ENCODE data around the gene GCA. TPM values are rescaled to one million over a fixed set of nuclear protein-coding genes. Genes with fewer than 3 reads are reported as not detected.

Gene GCA
- total and polyA plus RNA-seq, 2 of the 4 experiments (the other 2 are of a cell fraction): 2.2 to 3.6 TPM

- no peak overlapping the region for H4K91ac ChIP-seq (ENCODE audit: insufficient read depth, low read depth, low read length)
- H3K56ac ChIP-seq (ENCODE audit: extremely low read depth, insufficient read depth, low read length): no peak overlapping the region
- no peak overlapping the region for H4K8ac ChIP-seq (ENCODE audit: low read depth in 2 of 2, low read length in 2 of 2)
- H2AK9ac ChIP-seq (replicated peaks; ENCODE audit: low read depth, low read length, poor library complexity): no peak overlapping the region
- dilution Hi-C loops (cut with HindIII; ENCODE audit: low sequenced_read_pairs, unreplicated experiment): no loop called here
- H2AK5ac ChIP-seq (ENCODE audit: low read depth, low read length): no peak overlapping the region
- ATAC-seq (ENCODE audit: low read depth) (no peak), DNase-seq (no peak)
- no peak overlapping the region for H3K9ac ChIP-seq (ENCODE audit: low read depth, low read length)
- H3K4me1 ChIP-seq (ENCODE audit: control insufficient read depth, insufficient read depth, low read length): no peaks in the 10 kb centered on the region
- no peak overlapping the region for H2BK15ac ChIP-seq (ENCODE audit: low read depth, low read length)
- no peak overlapping the region for H3K4ac ChIP-seq (ENCODE audit: low read depth, low read length)
- H2BK20ac ChIP-seq (ENCODE audit: low read depth, low read length): no peak overlapping the region
- TF ChIP-seq RAD21 (IDR thresholded peaks at IDR 0.05; ENCODE audit: low read length) (no peak), CEBPB (IDR thresholded peaks at IDR 0.05; ENCODE audit: low read depth, low read length) (no peak), MXI1 (IDR thresholded peaks at IDR 0.05; ENCODE audit: borderline replicate concordance, low read depth, low read length) (no peak), USF2 (IDR thresholded peaks at IDR 0.05; ENCODE audit: low read depth, low read length) (no peak), RCOR1 (IDR thresholded peaks at IDR 0.05; ENCODE audit: insufficient replicate concordance, low read length) (no peak), ELK1 (IDR thresholded peaks at IDR 0.05; ENCODE audit: borderline replicate concordance, low read depth, low read length) (no peak), NFE2L2 (IDR thresholded peaks at IDR 0.05; ENCODE audit: low read depth, low read length) (no peak), FOS (IDR thresholded peaks at IDR 0.05; ENCODE audit: low read depth, low read length) (no peak), MAZ (IDR thresholded peaks at IDR 0.05; ENCODE audit: borderline replicate concordance, low read depth, low read length) (no peak), CHD1 (IDR thresholded peaks at IDR 0.05; ENCODE audit: low read depth, low read length) (no peak), BHLHE40 (IDR thresholded peaks at IDR 0.05; ENCODE audit: low read depth, low read length) (no peak), CTCF (conservative IDR thresholded peaks at IDR 0.05; ENCODE audit: low read depth, low read length) (no peak), SMC3 (IDR thresholded peaks at IDR 0.05; ENCODE audit: low read depth, low read length) (no peak)
- no peaks in the 10 kb centered on the region for H4K20me1 ChIP-seq (ENCODE audit: insufficient read depth, low read length)
- H3K23ac ChIP-seq (ENCODE audit: low read depth, low read length): no peak overlapping the region
- no peak overlapping the region for H3K4me3 ChIP-seq (ENCODE audit: insufficient read depth, low read depth, low read length)
- no peaks in the 10 kb centered on the region for H3K36me3 ChIP-seq (ENCODE audit: control insufficient read depth, insufficient read depth, low read length)
- no peak overlapping the region for H3K18ac ChIP-seq (ENCODE audit: low read depth, low read length)
- in situ Hi-C loops (cut with MboI; ENCODE audit: low sequenced_read_pairs): no loop called here
- POLR2A ChIA-PET (ENCODE audit: unreplicated experiment): no interaction called here
- no peak overlapping the region for H4K5ac ChIP-seq (ENCODE audit: low read depth, low read length)
- intact Hi-C loops (cut with micrococcal nuclease): no loop called here
- no TSS peak for BruUV-seq (replicated peaks)
- no peak overlapping the region for H2BK120ac ChIP-seq (ENCODE audit: low read depth, low read length)
- H2AFZ ChIP-seq (replicated peaks; ENCODE audit: low read length, poor library complexity): no peak overlapping the region
- no peaks in the 10 kb centered on the region for H3K27me3 ChIP-seq (ENCODE audit: control insufficient read depth, insufficient read depth, low read length)
- H3K79me1 ChIP-seq (ENCODE audit: low read depth in 1 of 2, low read length in 2 of 2): no peaks in the 10 kb centered on the region
- no peak overlapping the region for H2BK5ac ChIP-seq (ENCODE audit: low read depth, low read length, poor library complexity, severe bottlenecking)
- no peak overlapping the region for H3K4me2 ChIP-seq (ENCODE audit: low read depth, low read length)
- H3K14ac ChIP-seq (replicated peaks; ENCODE audit: low read depth, low read length): no peak overlapping the region
- no peaks in the 10 kb centered on the region for H3K9me1 ChIP-seq (ENCODE audit: insufficient read depth, low read length)
- CTCF ChIA-PET: interaction anchor here (0.9 kb wide), 1 partner anchor 8 kb away, joined by 3 read pairs; no protein-coding TSS in a partner anchor
- no peaks in the 10 kb centered on the region for H3K9me3 ChIP-seq (ENCODE audit: control insufficient read depth, insufficient read depth, low read length)
- no peak overlapping the region for H3K27ac ChIP-seq (ENCODE audit: insufficient read depth, low read length)
- 0% methylated on average over 1 of the region's 3 CpGs; no CpG with 5 or more reads in 1 of the 2 experiments for WGBS, 2 experiments (ENCODE audit: extremely low coverage in 2 of 2, insufficient read length in 1 of 2)
Observed at GRCh38 chr2:162342321-162342720, 1.6 kb upstream of the GCA start.

Data from IMR-90 (cell line).